Ovary (tissue), 9 donors: Measurements from ENCODE around the gene RIN3. TPM values are rescaled to one million over a fixed set of nuclear protein-coding genes. Genes with fewer than 3 reads are reported as not detected.

Source experiments
- DNase-seq, 5 donors: peaks; one replicate each; pipeline ENCODE4 v3.0.0-alpha.2; 2019 to 2020
- H3K27ac ChIP-seq, 2 donors: fragments of 200-600 bp; one replicate each; pipeline versions ENCODE4 v1.5.1 to v1.8.0; 2019 to 2022
- H3K27me3 ChIP-seq: fragments of 200-600 bp; one replicate; pipeline ENCODE4 v1.8.0; 2022
- H3K36me3 ChIP-seq: fragments of 200-600 bp; sonication (generic); one replicate; pipeline ENCODE4 v1.5.1; 2019
- H3K4me1 ChIP-seq: one replicate; pipeline ENCODE4 v1.8.1; 2013; ENCODE audit warnings: mild to moderate bottlenecking, moderate library complexity; ENCODE audit not compliant: insufficient read depth
- H3K4me3 ChIP-seq: fragments of 200-600 bp; sonication (generic); one replicate; pipeline ENCODE4 v1.5.1; 2017
- H3K9me3 ChIP-seq, 2 donors: fragments of 200-600 bp in 1 of 2; sonication (generic) in 1 of 2; one replicate each; pipeline versions ENCODE4 v1.5.1 to v1.8.1; 2013 to 2019; ENCODE audit warnings: mild to moderate bottlenecking in 1 of 2, moderate library complexity in 1 of 2
- CTCF ChIP-seq, 3 donors: fragments of 450-650 bp in 2 of 3; fragments of 200-600 bp in 1 of 3; IDR thresholded peaks; one replicate each; pipeline versions ENCODE4 v1.5.1 to v1.8.0; 2016 to 2022; ENCODE audit warnings: antibody characterized with exemption in 3 of 3, mild to moderate bottlenecking in 1 of 3
- EP300 ChIP-seq: sonication (generic); formaldehyde crosslinking; IDR thresholded peaks from one replicate; pipeline ENCODE4 v1.6.1; 2017; ENCODE audit warnings: antibody characterized with exemption
- POLR2A ChIP-seq: fragments of 450-650 bp; IDR thresholded peaks from one replicate; pipeline ENCODE4 v1.6.1; 2017; ENCODE audit warnings: antibody characterized with exemption, mild to moderate bottlenecking, moderate library complexity
- WGBS, 3 donors: extraction: QIAGEN DNeasy Blood & Tissue Kit in 1 of 3; methylation state at CpG; one replicate each; pipeline versions ENCODE4 v1.1.5 to v1.1.7; 2013 to 2017; 5-methylcytosine and 5-hydroxymethylcytosine counted together
- intact Hi-C, 4 donors: fragments of 100-400 bp; cut with DNase I; formaldehyde crosslinking; loops; one replicate each; pipeline versions ENCODE4 v1.11.0 to v1.15.1; 2022 to 2023
- polyA plus RNA-seq, 2 donors: library from polyadenylated mRNA; stranded (reverse); fragments of 200-250 nt in 1 of 2; fragments of 350-450 nt in 1 of 2; fragmentation: Illumina TruSeq in 1 of 2; extraction: RNeasy Lipid Tissue Mini Kit (QIAGEN cat#74804) in 1 of 2; gene quantifications; one replicate each; pipeline ENCODE4 v1.2.3, GENCODE V29; 2013 to 2014
- total RNA-seq, 7 donors: library from RNA; depleted of rRNA in 2 of 7; stranded (reverse); fragments of >200 nt in 2 of 7; fragmentation: NEBNext Ultra II Directional in 3 of 7; extraction: Animal tissue kit (Norgen Biotek cat#: 25700) in 3 of 7; gene quantifications; one replicate each; pipeline versions ENCODE4 v1.1.0 to v1.2.4, GENCODE V29; 2016 to 2023
- donor health status: DM: no; HTN: no; CAD: no; lungs with moderate emphysema.
- donor health status: DM: no; HTN: no; CAD: no.
- donor health status: Bipolar disorder and iron deficiency.
- donor health status: DM: yes; HTN: yes; CAD: no.
- donor health status: DM: no; HTN: no; CAD: no.
- donor health status: DM: yes; HTN: yes; CAD: no.

Gene RIN3
- total and polyA plus RNA-seq, 9 donors = 3.8 to 27.9 (median 13.9) TPM

GRCh38 chr14:92515546-92516343 lies 2.2 kb downstream of the RIN3 start:
- DNase-seq = no peak
- TF ChIP-seq EP300 (no peak), CTCF (IDR thresholded peaks at IDR 0.05) (no peak), POLR2A (no peak)
- intact Hi-C loops = no loop called here
- peaks cover 7% of the 10 kb centered on the region for H3K4me1 ChIP-seq
- no peaks in the 10 kb centered on the region for H3K36me3 ChIP-seq
- WGBS, 3 donors = 92 to 93% (median 93%) methylated on average over 5 of the region's 5 CpGs
- no peak overlapping the region for H3K4me3 ChIP-seq
- H3K9me3 ChIP-seq = no peaks in the 10 kb centered on the region
- no peak overlapping the region for H3K27ac ChIP-seq
- no peaks in the 10 kb centered on the region for H3K27me3 ChIP-seq

- no peak for TF ChIP-seq POLR2A
- TF ChIP-seq CTCF (IDR thresholded peaks at IDR 0.05) = no peak
- TF ChIP-seq EP300 = no peak
- Histone ChIP-seq H3K4me3 (no peak overlapping the region), H3K4me1 (peaks cover 7% of the 10 kb centered on the region), H3K36me3 (no peaks in the 10 kb centered on the region), H3K27me3 (no peaks in the 10 kb centered on the region), H3K27ac (no peak overlapping the region), H3K9me3 (no peaks in the 10 kb centered on the region)
- WGBS, 3 donors = 88 to 95% (median 92%) methylated on average over 4 of the region's 4 CpGs
- intact Hi-C loops = no loop called here
- no peak for DNase-seq
Observed at GRCh38 chr14:92516344-92516965, 2.9 kb downstream of the RIN3 start.

GRCh38 chr14:92516966-92517506 lies 3.5 kb downstream of the RIN3 start:
- TF ChIP-seq EP300 (no peak), CTCF (IDR thresholded peaks at IDR 0.05) (no peak), POLR2A (no peak)
- Histone ChIP-seq H3K9me3 (no peaks in the 10 kb centered on the region), H3K27ac (no peak overlapping the region), H3K4me3 (no peak overlapping the region), H3K27me3 (no peaks in the 10 kb centered on the region), H3K4me1 (peaks cover 7% of the 10 kb centered on the region), H3K36me3 (no peaks in the 10 kb centered on the region)
- intact Hi-C loops = no loop called here
- 90 to 96% (median 94%) methylated on average over 5 of the region's 5 CpGs for WGBS, 3 donors
- no peak for DNase-seq

GRCh38 chr14:92517761-92518160 lies 4.2 kb downstream of the RIN3 start:
- Histone ChIP-seq H3K4me1 (peaks cover 7% of the 10 kb centered on the region), H3K36me3 (no peaks in the 10 kb centered on the region), H3K9me3 (no peaks in the 10 kb centered on the region), H3K4me3 (no peak overlapping the region), H3K27ac (no peak overlapping the region), H3K27me3 (no peaks in the 10 kb centered on the region)
- 75 to 85% (median 83%) methylated on average over 2 of the region's 2 CpGs for WGBS, 3 donors
- no peak for TF ChIP-seq CTCF (IDR thresholded peaks at IDR 0.05)
- TF ChIP-seq EP300 = no peak
- no peak for TF ChIP-seq POLR2A
- no peak for DNase-seq
- intact Hi-C loops = no loop called here
